Thyroid gland (tissue), 4 donors: ENCODE results near the gene VPS26C.

Experiments used
- CTCF ChIP-seq, 6 experiments: fragments of 200-600 bp in 3 of 6; fragments of 450-650 bp in 3 of 6; sonication (generic) in 3 of 6; IDR thresholded peaks; one replicate each; pipeline ENCODE4 v1.5.1; 2016 to 2019; ENCODE audit warnings: antibody characterized with exemption in 6 of 6, mild to moderate bottlenecking in 2 of 6, inconsistent platforms in 1 of 6, moderate library complexity in 1 of 6
- POLR2A ChIP-seq, 2 donors: fragments of 450-650 bp; IDR thresholded peaks; one replicate each; pipeline ENCODE4 v1.6.1; 2017; ENCODE audit warnings: antibody characterized with exemption in 2 of 2, mild to moderate bottlenecking in 2 of 2, moderate library complexity in 1 of 2

- TF ChIP-seq CTCF (IDR thresholded peaks at IDR 0.05), result no peak
- no peak for TF ChIP-seq POLR2A (IDR thresholded peaks at IDR 0.05)
Measured at GRCh38 chr21:37230632-37231248, 36.4 kb downstream of the VPS26C start.
